Parathyroid adenoma (tissue), 2 donors: Measurements from ENCODE around the gene HORMAD2.

Source experiments
- H2AFZ ChIP-seq: fragments of 300-600 bp; sonication (generic); one replicate; pipeline ENCODE4 v1.7.0; 2017; ENCODE audit warnings: antibody characterized with exemption, mild to moderate bottlenecking
- H3K27ac ChIP-seq: fragments of 300-600 bp; sonication (generic); one replicate; pipeline ENCODE4 v1.7.0; 2017
- H3K27me3 ChIP-seq: fragments of 300-600 bp; sonication (generic); one replicate; pipeline ENCODE4 v1.7.0; 2017; ENCODE audit warnings: low read length; ENCODE audit not compliant: control insufficient read depth, insufficient read depth
- H3K36me3 ChIP-seq: fragments of 300-600 bp; sonication (generic); one replicate; pipeline ENCODE4 v1.7.0; 2017; ENCODE audit warnings: low read length; ENCODE audit not compliant: control insufficient read depth, insufficient read depth
- H3K4me1 ChIP-seq: fragments of 300-600 bp; sonication (generic); one replicate; pipeline ENCODE4 v1.7.0; 2017; ENCODE audit warnings: control low read depth
- H3K4me2 ChIP-seq: fragments of 300-600 bp; sonication (generic); one replicate; pipeline ENCODE4 v1.7.0; 2017; ENCODE audit warnings: low read length
- H3K4me3 ChIP-seq: fragments of 300-600 bp; sonication (generic); one replicate; pipeline ENCODE4 v1.7.0; 2017; ENCODE audit warnings: low read depth, low read length
- H3K79me2 ChIP-seq: fragments of 300-600 bp; sonication (generic); one replicate; pipeline ENCODE4 v1.7.0; 2017; ENCODE audit warnings: control low read depth
- H3K9ac ChIP-seq: fragments of 300-600 bp; sonication (generic); one replicate; pipeline ENCODE4 v1.7.0; 2017; ENCODE audit warnings: mild to moderate bottlenecking
- H3K9me3 ChIP-seq: fragments of 300-600 bp; sonication (generic); one replicate; pipeline ENCODE4 v1.7.0; 2017; ENCODE audit warnings: low read length; ENCODE audit not compliant: control insufficient read depth
- TF ChIP-seq, protein P1 (sequence below): fragments of 300-600 bp; sonication (generic); IDR thresholded peaks from one replicate; pipeline ENCODE4 v1.7.0; 2017; ENCODE audit warnings: antibody characterized with exemption, mild to moderate bottlenecking
- donor health status: primary hyperparathyroidism.

Gene HORMAD2

DNA sequence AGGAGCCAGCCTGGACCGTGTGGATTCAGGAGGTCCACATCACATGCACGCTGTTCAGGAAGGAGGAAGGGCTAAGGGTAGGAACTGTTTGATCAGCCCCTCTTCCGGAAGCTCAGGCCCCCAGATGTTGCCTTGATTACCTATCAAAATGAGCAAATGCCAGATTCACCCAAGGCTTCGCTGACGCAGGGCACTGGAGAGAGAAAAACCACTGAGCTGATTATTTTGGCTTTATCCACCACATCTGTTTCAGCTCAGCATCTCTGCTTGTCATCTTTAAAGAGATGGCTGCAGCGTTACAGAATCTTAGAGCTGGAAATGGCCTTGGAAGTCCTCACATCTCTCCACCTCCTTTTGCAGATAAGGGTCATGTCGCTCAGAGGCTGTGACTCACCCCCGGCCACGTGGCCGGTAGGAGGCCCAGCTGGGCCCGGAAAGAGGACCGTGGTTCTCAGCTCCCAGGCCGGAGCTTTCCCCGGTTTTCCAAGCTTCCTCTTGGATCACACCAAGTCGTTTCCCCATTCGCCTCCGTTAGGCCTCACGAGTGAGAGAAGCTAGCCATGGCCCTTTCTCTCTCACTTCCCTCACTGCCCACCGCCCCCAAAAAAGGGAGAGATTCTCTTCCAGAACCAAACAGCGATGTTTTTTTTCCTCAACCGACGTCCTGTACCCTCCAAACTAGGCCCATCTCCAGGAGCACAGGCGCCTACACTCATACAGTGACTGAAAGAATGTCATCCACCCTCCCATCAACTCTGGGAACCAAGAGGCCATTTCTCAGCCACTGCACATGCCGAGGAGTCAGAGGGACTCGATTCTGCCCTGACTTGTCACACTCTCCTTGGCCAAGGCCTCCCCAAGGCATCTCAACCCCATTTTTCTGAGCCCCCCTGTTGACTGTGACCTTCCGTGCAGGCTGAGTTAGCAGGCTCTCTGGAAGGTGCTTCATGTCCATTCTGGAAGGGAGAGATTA, 128.7 kb downstream of the HORMAD2 start:
- H3K4me2 ChIP-seq = no peak overlapping the region
- no peak overlapping the region for H3K9ac ChIP-seq
- H3K4me1 ChIP-seq = no peaks in the 10 kb centered on the region
- no peaks in the 10 kb centered on the region for H3K9me3 ChIP-seq
- TF ChIP-seq, protein P1, sequence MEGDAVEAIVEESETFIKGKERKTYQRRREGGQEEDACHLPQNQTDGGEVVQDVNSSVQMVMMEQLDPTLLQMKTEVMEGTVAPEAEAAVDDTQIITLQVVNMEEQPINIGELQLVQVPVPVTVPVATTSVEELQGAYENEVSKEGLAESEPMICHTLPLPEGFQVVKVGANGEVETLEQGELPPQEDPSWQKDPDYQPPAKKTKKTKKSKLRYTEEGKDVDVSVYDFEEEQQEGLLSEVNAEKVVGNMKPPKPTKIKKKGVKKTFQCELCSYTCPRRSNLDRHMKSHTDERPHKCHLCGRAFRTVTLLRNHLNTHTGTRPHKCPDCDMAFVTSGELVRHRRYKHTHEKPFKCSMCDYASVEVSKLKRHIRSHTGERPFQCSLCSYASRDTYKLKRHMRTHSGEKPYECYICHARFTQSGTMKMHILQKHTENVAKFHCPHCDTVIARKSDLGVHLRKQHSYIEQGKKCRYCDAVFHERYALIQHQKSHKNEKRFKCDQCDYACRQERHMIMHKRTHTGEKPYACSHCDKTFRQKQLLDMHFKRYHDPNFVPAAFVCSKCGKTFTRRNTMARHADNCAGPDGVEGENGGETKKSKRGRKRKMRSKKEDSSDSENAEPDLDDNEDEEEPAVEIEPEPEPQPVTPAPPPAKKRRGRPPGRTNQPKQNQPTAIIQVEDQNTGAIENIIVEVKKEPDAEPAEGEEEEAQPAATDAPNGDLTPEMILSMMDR = no peak
- no peaks in the 10 kb centered on the region for H3K79me2 ChIP-seq
- no peak overlapping the region for H3K27ac ChIP-seq
- no peaks in the 10 kb centered on the region for H3K27me3 ChIP-seq
- H2AFZ ChIP-seq = no peak overlapping the region
- no peak overlapping the region for H3K4me3 ChIP-seq
- no peaks in the 10 kb centered on the region for H3K36me3 ChIP-seq

- no peak overlapping the region for H3K27ac ChIP-seq
- TF ChIP-seq, protein P1 = no peak
These were observed 129.4 kb downstream of the HORMAD2 start for GRCh38 chr22:30209642-30210041.

DNA sequence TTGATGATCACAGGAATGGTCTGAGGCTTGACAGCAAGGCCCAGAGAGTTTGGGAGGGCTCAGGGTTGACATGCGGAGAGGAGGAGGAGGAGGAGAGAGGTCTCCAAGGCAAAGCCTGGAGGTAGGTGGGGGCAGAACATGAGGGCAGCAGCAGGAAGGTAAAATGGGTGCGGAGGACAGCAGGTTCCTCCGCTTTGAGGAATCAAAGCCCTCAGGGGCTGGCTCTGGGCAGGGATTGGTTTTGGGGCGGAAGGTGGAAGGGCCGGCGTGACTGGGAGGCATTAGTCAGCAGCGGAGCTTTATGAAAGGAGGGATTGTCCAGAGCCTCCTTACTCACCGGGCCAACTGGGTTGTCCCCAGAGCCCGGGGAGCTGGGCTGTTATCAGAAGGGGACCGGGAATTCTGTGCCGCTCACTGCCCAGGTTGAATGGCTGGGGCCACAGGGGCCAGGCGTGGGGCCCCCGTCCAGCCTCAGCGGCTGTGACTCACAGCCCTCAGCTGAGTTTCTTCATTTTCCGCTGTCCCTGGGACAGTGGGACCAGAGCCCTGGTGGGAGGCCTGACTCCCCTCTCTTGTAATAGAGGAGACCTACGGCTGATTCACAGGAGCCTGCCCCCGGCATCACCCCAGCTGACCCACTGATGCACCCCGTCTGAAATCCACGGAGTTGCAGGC, 130.1 kb downstream of the HORMAD2 start:
- no peak overlapping the region for H3K9ac ChIP-seq

More at GRCh38 chr22:30209642-30210041, 129.4 kb downstream of the HORMAD2 start:
- Histone ChIP-seq H3K4me2 (no peak overlapping the region), H3K4me1 (no peaks in the 10 kb centered on the region), H3K36me3 (no peaks in the 10 kb centered on the region), H3K9ac (no peak overlapping the region), H3K4me3 (no peak overlapping the region), H3K27me3 (no peaks in the 10 kb centered on the region), H3K79me2 (no peaks in the 10 kb centered on the region), H3K9me3 (no peaks in the 10 kb centered on the region), H2AFZ (no peak overlapping the region)

GRCh38 chr22:30211124-30211820, 131.0 kb downstream of the HORMAD2 start:
- H3K4me3 ChIP-seq = no peak overlapping the region
- no peaks in the 10 kb centered on the region for H3K4me1 ChIP-seq
- no peak overlapping the region for H3K4me2 ChIP-seq
- H3K79me2 ChIP-seq = no peaks in the 10 kb centered on the region
- H3K27ac ChIP-seq = no peak overlapping the region
- H3K9ac ChIP-seq = no peak overlapping the region
- no peaks in the 10 kb centered on the region for H3K36me3 ChIP-seq
- TF ChIP-seq, protein P1 = no peak
- no peaks in the 10 kb centered on the region for H3K9me3 ChIP-seq
- no peak overlapping the region for H2AFZ ChIP-seq
- H3K27me3 ChIP-seq = no peaks in the 10 kb centered on the region

More for the DNA sequence above, 130.1 kb downstream of the HORMAD2 start:
- H3K4me1 ChIP-seq = no peaks in the 10 kb centered on the region
- H3K9me3 ChIP-seq = no peaks in the 10 kb centered on the region
- H3K27me3 ChIP-seq = no peaks in the 10 kb centered on the region
- no peak overlapping the region for H3K4me3 ChIP-seq
- H3K4me2 ChIP-seq = no peak overlapping the region
- TF ChIP-seq, protein P1 = no peak
- H3K79me2 ChIP-seq = no peaks in the 10 kb centered on the region
- no peaks in the 10 kb centered on the region for H3K36me3 ChIP-seq
- H2AFZ ChIP-seq = no peak overlapping the region
- no peak overlapping the region for H3K27ac ChIP-seq
